Osteoblast (primary cell): ENCODE measurements around the gene PNMT. TPM values are rescaled to one million over a fixed set of nuclear protein-coding genes. Genes with fewer than 3 reads are reported as not detected.

Experiments
- DNase-seq: peaks from one replicate; pipeline ENCODE4 v3.0.0; 2011; ENCODE audit warnings: low spot score, mixed read lengths; ENCODE audit not compliant: insufficient read length; ENCODE audit errors: missing footprints
- H2AFZ ChIP-seq: 2 replicates; pipeline ENCODE4 v1.6.0; 2011; ENCODE audit warnings: mild to moderate bottlenecking, low read length
- H3K27ac ChIP-seq: 2 replicates; pipeline ENCODE4 v1.5.1; 2011; ENCODE audit warnings: mild to moderate bottlenecking, low read depth, low read length, moderate library complexity
- H3K27me3 ChIP-seq: 2 replicates; pipeline ENCODE4 v1.6.0; 2012; ENCODE audit warnings: mild to moderate bottlenecking, control low read depth, inconsistent platforms, low read length, moderate library complexity; ENCODE audit not compliant: insufficient read depth
- H3K36me3 ChIP-seq: 2 replicates; pipeline ENCODE4 v1.5.1; 2011; ENCODE audit warnings: mild to moderate bottlenecking, low read length, control low read depth, moderate library complexity; ENCODE audit not compliant: insufficient read depth
- H3K4me1 ChIP-seq: 2 replicates; pipeline ENCODE4 v1.5.1; 2011; ENCODE audit warnings: mild to moderate bottlenecking, low read length, control low read depth, moderate library complexity; ENCODE audit not compliant: insufficient read depth
- H3K4me2 ChIP-seq: 2 replicates; pipeline ENCODE4 v1.6.0; 2011; ENCODE audit warnings: mild to moderate bottlenecking, low read length; ENCODE audit not compliant: insufficient read depth
- H3K4me3 ChIP-seq: fragments of 200-600 bp; sonication (generic); 3 replicates; pipeline ENCODE4 v1.5.1; 2012; ENCODE audit warnings: mild to moderate bottlenecking, low read length, inconsistent platforms; ENCODE audit not compliant: insufficient read depth
- H3K79me2 ChIP-seq: 2 replicates; pipeline ENCODE4 v1.6.0; 2012; ENCODE audit warnings: mild to moderate bottlenecking, low read length, control low read depth, inconsistent platforms; ENCODE audit not compliant: insufficient read depth
- H3K9me3 ChIP-seq: 2 replicates; pipeline ENCODE4 v1.5.1; 2011; ENCODE audit warnings: low read depth, low read length, control low read depth
- H4K20me1 ChIP-seq: 2 replicates; pipeline ENCODE4 v1.6.0; 2012; ENCODE audit warnings: mild to moderate bottlenecking, low read length, control low read depth; ENCODE audit not compliant: insufficient read depth
- total RNA-seq: library from RNA; depleted of rRNA; stranded (reverse); fragments of >200 nt; gene quantifications from 2 replicates; pipeline ENCODE4 v1.2.3, GENCODE V29; 2012
- TF ChIP-seq, protein P1 (sequence below): IDR thresholded peaks from 2 replicates; pipeline ENCODE4 v1.5.1; 2011; ENCODE audit warnings: mild to moderate bottlenecking, low read depth, low read length, moderate library complexity; ENCODE audit errors: extremely low read depth

PNMT gene
- total RNA-seq, 1 donor: not detected

DNA sequence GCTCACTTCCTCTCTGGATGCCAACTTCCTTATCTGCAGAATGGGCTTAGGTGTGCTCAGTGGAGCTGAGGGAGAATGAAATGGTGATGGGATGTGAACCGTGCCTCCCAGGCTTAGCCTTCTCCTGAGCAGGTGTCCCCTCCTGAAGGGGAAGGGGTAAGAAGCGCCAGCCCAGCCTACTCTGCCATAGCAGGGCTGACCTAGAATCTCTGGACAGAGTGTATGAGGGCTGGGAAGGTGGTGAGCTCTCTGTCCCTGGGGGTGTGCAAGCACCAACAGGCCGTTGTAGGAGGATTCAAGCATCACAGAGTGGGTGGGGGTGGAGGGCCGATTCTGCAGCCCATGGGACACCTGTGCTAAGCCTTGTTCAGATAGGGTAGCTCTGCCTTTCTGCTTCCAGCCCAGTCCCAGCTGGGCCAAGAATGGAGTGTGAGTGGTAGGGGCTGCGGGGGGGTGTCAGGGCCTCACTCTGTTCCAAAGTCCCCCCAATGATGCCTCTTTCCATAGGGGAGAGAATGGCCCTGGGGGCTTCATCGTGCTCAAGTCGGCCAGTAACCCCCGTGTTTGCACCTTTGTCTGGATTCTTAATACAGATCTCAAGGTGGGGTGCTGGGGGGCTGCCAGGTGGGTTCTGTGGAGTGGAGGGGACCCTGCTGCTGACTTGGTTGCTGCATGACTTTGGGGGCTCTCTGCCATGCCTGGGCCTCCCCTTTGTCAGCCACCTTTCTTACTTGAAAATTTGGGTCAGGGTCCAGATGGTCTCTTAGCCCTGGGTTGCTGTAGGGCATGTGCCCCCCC is 6.3 kb upstream of the PNMT start:
- no peaks in the 10 kb centered on the region for H3K4me1 ChIP-seq
- no peaks in the 10 kb centered on the region for H3K79me2 ChIP-seq
- H3K27me3 ChIP-seq: peaks cover 22% of the 10 kb centered on the region
- H2AFZ ChIP-seq: no peak overlapping the region
- H3K4me2 ChIP-seq: no peak overlapping the region
- TF ChIP-seq, protein P1, sequence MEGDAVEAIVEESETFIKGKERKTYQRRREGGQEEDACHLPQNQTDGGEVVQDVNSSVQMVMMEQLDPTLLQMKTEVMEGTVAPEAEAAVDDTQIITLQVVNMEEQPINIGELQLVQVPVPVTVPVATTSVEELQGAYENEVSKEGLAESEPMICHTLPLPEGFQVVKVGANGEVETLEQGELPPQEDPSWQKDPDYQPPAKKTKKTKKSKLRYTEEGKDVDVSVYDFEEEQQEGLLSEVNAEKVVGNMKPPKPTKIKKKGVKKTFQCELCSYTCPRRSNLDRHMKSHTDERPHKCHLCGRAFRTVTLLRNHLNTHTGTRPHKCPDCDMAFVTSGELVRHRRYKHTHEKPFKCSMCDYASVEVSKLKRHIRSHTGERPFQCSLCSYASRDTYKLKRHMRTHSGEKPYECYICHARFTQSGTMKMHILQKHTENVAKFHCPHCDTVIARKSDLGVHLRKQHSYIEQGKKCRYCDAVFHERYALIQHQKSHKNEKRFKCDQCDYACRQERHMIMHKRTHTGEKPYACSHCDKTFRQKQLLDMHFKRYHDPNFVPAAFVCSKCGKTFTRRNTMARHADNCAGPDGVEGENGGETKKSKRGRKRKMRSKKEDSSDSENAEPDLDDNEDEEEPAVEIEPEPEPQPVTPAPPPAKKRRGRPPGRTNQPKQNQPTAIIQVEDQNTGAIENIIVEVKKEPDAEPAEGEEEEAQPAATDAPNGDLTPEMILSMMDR: no peak
- no peaks in the 10 kb centered on the region for H3K9me3 ChIP-seq
- no peak overlapping the region for H3K27ac ChIP-seq
- H3K36me3 ChIP-seq: peaks cover 4% of the 10 kb centered on the region
- peak; percentile 72 for DNase-seq
- peaks cover 5% of the 10 kb centered on the region for H4K20me1 ChIP-seq
- no peak overlapping the region for H3K4me3 ChIP-seq

DNA sequence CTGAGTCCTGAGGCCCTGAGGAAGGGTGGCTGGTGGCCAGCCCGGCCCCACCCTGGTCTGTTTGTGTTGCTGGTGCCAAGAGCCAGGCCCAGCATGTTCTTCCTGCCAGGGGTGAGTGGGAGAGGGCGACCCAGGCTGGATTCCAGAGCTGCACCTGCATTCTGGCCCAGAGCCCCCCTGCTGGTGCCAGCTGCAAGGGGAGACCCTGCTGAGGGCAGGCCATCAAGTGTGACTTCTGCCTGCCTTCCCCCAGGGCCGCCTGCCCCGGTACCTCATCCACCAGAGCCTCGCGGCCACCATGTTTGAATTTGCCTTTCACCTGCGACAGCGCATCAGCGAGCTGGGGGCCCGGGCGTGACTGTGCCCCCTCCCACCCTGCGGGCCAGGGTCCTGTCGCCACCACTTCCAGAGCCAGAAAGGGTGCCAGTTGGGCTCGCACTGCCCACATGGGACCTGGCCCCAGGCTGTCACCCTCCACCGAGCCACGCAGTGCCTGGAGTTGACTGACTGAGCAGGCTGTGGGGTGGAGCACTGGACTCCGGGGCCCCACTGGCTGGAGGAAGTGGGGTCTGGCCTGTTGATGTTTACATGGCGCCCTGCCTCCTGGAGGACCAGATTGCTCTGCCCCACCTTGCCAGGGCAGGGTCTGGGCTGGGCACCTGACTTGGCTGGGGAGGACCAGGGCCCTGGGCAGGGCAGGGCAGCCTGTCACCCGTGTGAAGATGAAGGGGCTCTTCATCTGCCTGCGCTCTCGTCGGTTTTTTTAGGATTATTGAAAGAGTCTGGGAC is 5.5 kb upstream of the PNMT start:
- no peaks in the 10 kb centered on the region for H3K79me2 ChIP-seq
- H3K27ac ChIP-seq: no peak overlapping the region
- no peaks in the 10 kb centered on the region for H3K4me1 ChIP-seq
- H3K9me3 ChIP-seq: no peaks in the 10 kb centered on the region
- peaks cover 30% of the 10 kb centered on the region for H3K27me3 ChIP-seq
- no peak overlapping the region for H3K4me3 ChIP-seq
- DNase-seq: peak; percentile 68
- peaks cover 4% of the 10 kb centered on the region for H3K36me3 ChIP-seq
- H4K20me1 ChIP-seq: peaks cover 6% of the 10 kb centered on the region
- TF ChIP-seq, protein P1: no peak
- no peak overlapping the region for H2AFZ ChIP-seq
- H3K4me2 ChIP-seq: no peak overlapping the region

DNA sequence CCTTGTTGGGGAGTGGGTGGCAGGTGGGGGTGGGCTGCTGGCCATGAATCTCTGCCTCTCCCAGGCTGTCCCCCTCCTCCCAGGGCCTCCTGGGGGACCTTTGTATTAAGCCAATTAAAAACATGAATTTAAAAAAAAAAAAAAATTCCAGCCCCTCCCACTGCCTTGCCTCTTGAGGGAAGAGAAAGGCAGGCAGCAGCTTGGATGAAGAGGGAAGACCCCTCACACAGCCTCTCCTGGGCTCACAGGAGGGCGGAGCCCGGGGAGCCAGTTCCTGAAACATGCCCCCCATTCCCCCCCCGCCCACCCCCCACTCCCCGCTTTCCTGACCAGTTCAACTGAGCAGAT is 4.9 kb upstream of the PNMT start:
- Histone ChIP-seq H3K4me1 (no peaks in the 10 kb centered on the region), H2AFZ (no peak overlapping the region), H3K4me2 (no peak overlapping the region), H3K79me2 (no peaks in the 10 kb centered on the region), H4K20me1 (peaks cover 6% of the 10 kb centered on the region), H3K4me3 (no peak overlapping the region), H3K9me3 (no peaks in the 10 kb centered on the region), H3K27ac (no peak overlapping the region), H3K27me3 (peaks cover 33% of the 10 kb centered on the region), H3K36me3 (peaks cover 4% of the 10 kb centered on the region)
- TF ChIP-seq, protein P1: no peak
- DNase-seq: peak; percentile 77
